Measurements from ENCODE around the gene RAB3C. TPM values are rescaled to one million over a fixed set of nuclear protein-coding genes. Genes with fewer than 3 reads are reported as not detected.
"Not testable (repeated sequence)": the region's sequence is repeated elsewhere in the genome, so short reads cannot be mapped to it uniquely, and the experiment has no call there.

Gene RAB3C
- polyA plus RNA-seq, 3 donors: 0.34 to 5.5 (median 2.7) TPM

DNA sequence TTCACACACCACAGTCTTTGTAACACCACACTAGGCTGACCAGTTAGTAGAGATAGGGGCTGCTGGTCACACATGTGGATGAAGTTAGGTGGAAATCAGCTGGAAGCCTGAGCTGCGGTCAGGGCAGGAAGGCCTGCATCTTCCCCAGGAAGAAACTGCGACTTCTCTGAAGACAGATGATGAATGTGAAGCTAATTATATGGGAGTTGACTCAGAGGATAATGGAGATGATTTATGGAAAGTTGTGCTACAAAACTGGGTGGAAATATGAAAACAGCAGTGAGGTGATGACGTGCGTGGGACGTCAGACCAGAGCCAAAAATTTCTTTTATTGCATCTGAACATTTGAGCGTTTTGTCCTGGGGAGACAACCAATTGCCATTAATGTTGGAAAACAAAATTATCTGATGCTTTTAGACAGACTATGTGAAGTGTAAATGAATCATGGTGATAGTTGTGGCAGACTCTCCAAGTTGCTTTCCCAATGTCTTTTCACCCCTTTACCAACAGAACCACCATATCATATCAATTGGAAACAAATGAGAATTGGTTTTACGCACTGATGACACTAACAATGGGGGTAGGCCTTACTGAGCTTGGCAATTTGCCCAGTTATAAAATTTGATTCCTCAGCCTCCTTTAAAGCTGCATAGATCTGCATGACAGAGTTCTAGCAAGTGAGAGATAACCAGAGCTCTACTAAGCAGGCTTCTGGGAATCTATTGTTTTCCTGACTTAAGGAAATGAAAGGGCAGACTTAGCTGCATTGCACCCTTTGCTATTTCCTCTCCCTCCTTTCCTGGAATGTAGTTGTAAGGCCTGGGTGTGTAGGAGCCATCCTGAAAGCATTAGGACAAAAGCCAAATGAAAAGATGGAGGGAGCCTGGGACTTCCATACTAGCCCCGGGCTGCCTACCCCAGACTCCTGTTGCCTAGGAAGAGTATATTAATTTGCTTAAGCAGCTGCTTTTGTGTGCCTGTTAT is 84.0 kb downstream of the RAB3C start:
- WGBS, 3 donors: 56 to 81% (median 58%) methylated on average over 8 of the region's 8 CpGs
- no peak overlapping the region for H3K27ac ChIP-seq (ENCODE audit: low read depth, low read length)

DNA sequence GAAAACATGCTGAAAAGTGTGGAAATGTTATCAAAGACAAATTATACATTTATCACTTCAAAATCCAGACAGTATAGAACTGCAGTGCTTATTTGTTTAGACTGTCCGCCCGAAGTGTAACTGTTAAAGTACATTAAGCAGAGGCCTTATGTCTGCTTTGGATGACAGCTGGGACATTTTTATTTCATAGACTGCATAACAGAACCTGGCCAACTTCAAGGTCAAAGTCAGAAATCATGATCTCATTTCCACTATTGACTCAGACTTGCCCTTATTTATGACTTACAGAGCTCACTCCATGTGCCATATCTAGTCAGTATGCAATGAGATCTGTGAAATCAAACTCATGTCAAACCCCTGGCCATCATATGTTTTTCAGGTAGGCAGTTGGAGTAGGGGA is 87.7 kb downstream of the RAB3C start:
- WGBS, 3 donors: 22 to 84% (median 46%) methylated on average over 2 of the region's 2 CpGs
- H3K27ac ChIP-seq (ENCODE audit: low read depth, low read length): no peak overlapping the region

DNA sequence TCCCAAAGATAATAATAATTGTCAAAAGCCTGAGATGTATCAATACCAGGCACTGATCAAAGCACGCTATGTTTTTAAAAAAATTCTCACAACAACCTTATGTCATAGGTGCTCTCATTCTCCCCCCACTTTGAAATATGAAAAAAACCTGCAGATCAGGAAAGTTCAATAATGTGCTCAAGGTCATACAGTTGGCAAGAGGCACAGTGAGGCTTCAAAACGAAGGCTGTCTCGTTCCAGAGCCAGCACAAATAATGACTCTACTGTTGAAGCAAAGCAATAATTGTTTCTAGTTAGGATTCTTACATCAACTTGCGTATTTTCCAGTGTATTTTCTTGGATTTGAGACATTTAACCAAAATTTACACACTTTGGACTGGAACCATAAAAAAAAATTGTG is 88.3 kb downstream of the RAB3C start:
- WGBS, 3 donors: 29 to 80% (median 64%) methylated on average over 4 of the region's 4 CpGs
- no peak overlapping the region for H3K27ac ChIP-seq (ENCODE audit: low read depth, low read length)

DNA sequence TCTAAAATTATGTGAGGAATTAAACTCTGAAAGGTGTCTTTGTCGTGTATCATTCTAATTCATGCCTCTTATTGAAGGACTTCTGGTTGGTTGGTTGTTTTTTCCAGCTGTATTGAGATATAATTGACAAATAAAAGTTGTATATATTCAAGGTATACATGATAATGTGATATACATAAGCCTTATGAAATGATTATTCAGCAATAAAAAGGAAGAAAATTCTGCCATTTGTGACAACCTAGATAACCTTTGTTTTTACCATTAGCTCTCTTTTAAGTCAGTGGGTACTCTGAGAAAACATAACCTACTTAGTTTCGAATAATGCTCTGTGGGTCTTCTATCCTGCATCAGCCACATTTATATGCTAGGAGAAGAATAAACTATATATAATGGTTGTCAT is 89.6 kb downstream of the RAB3C start:
- H3K27ac ChIP-seq (ENCODE audit: low read depth, low read length): no peak overlapping the region
- 90 to 94% (median 91%) methylated on average over 2 of the region's 2 CpGs for WGBS, 3 donors

DNA sequence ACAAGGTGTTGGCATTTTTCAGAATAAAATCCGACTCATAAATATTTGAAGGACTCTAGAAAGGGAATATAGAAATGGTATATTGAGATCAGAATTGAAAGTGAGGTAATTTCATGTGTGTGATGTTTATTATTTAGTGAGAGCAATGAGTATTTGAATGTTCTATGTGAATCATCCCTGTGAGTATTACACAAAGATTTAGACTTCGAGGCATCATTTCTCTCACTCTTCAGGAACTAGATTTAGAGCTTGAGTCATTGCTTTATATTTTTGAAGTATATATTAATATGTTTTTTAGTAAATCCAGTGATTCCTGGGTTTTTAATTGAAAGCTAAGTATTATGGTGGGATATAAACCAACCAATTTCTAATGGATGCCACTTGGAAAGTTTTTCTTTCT is 91.2 kb downstream of the RAB3C start:
- WGBS, 3 donors: 89 to 100% (median 95%) methylated on average over 2 of the region's 2 CpGs
- no peak overlapping the region for H3K27ac ChIP-seq (ENCODE audit: low read depth, low read length)

DNA sequence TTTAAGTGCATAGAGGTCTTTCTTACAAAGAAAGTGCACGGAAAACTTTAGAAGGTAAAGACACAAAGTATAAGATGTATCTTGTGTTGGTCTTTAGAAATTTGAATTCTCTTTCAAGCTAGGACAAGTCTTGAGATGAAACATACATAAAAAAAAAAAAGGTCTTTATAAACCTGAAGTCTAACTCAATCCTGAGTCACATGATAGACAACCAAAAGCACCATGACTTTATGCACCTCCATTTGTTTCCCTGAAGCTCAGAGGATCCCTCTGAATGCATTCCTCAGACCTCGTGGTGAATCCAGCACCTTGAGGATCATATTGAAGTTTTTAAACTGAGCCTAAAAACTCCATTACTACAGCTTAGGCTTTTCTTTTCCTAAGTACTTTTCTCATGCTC is 91.8 kb downstream of the RAB3C start:
- WGBS, 3 donors: 84 to 90% (median 87%) methylated on average over 2 of the region's 2 CpGs
- no peak overlapping the region for H3K27ac ChIP-seq (ENCODE audit: low read depth, low read length)

DNA sequence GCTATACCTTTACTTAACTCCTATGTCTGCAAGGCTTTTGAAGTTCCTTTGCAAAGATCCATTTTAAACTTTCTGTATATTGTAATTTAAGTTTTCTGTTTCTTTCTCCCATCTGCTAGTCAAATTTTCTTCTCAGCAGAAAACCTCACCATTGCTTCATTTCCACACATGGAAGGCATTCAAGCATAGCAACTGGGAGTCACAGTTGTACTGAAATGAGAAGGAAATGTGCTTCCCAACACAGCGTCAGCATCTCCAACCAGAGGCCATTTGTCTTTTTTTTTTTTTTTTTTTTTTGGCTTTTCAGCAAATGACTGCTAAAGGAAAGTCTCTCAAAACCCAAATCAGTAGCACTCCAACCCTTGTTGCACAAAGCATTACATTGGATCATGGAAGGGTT is 92.5 kb downstream of the RAB3C start:
- WGBS, 3 donors: 43 to 89% (median 56%) methylated on average over 1 of the region's 1 CpG
- H3K27ac ChIP-seq (ENCODE audit: low read depth, low read length): no peak overlapping the region

DNA sequence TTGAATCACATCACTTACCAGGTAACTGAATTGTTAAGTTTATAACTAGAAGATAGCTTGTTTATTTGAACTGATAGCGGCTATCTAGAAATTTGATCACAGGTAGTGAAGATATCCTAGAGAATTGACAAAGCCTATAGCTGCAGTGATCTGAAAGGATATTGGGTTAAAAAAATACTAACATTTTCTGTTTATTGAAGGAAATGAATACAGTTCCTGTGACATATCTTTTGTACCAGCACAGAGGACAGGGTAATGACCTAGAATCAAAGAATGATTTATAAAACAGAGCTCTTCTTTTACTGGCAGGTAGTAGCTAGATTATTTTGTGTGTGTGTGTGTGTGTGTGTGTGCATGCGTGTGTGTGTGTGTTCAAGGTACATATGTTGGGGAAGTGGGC is 94.8 kb downstream of the RAB3C start:
- no peak overlapping the region for H3K27ac ChIP-seq (ENCODE audit: low read depth, low read length)
- WGBS, 3 donors: 79 to 90% (median 79%) methylated on average over 2 of the region's 2 CpGs

DNA sequence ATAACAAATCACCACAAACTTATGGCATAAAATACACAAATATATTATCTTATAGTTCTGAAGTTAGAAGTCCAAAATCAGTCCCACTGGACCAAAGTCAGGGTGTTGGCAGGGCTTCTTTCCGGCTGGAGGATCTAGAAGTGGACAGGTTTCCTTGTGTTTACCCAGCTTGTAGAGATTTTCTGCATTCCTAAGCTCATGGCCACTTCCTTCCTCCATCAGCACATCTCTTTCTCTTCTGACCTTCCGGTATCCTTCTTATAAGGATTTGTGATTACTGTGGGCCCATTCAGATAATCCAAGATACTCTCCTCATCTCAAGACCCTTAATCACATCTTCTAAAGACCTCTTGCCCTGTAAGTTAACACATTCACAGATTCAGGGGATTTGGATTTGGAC is 97.6 kb downstream of the RAB3C start:
- no peak overlapping the region for H3K27ac ChIP-seq (ENCODE audit: low read depth, low read length)
- 64 to 86% (median 72%) methylated on average over 2 of the region's 2 CpGs for WGBS, 3 donors

DNA sequence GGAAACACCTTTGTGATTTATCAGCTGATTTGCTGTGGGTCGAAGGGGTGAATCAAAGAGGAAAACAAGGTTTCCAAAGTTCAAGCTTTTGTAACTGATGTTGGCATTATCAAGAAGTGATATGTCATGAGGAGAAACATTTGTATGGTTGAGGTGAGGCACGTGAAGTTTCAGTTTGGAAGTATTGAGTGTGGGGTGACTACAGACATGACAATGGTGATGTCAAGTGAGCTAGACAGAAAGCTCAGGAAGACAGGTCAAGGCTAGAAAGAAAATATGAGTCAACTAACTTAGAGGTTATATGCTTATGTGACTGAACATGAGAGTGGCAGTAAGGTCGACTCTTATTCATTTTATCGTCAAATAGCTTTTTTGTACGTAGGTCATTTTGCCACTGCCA is 99.1 kb downstream of the RAB3C start:
- H3K27ac ChIP-seq (ENCODE audit: low read depth, low read length): no peak overlapping the region
- WGBS, 3 donors: 82 to 86% (median 83%) methylated on average over 5 of the region's 5 CpGs

DNA sequence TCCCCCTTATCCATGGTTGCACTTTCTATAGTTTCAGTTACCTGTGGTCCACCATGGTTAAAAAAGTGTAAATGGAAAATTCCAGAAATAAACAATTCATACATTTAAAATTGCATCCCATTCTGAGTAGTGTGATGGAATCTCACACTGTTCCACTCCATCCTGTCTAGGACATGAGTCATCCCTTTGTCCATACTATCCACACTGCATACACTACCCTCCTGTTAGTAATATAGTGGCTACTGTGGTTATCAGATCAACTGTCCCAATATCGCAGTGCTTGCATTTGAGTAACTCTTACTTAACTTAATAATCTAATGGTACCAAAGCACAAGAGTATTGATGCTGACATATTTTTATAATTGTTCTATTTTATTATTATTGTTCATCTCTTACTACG is 100.7 kb downstream of the RAB3C start:
- WGBS, 3 donors: 95 to 96% (median 95%) methylated on average over 2 of the region's 2 CpGs
- H3K27ac ChIP-seq (ENCODE audit: low read depth, low read length): no peak overlapping the region

DNA sequence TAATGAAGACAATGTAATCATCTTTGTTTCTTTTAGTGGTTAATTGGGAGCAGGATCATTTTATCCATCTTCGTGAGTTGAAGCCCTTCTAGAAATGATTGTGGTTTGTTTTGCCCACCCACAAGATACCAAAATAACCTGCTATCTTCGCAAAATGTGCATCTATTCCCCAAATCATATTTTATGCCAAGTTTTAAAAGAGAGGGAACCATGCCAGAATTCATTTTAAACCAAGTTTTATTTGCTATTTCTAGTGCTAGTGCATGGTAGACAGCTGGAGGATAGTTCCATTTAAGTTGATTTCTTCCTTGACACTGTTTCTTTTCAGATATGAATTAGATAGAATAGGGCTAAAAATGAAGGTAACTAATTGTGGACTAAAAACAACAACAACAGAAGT is 104.2 kb downstream of the RAB3C start:
- H3K27ac ChIP-seq (ENCODE audit: low read depth, low read length): no peak overlapping the region
- whole genome bisulfite sequencing, 3 donors: 62 to 87% (median 67%) methylated on average over 2 of the region's 2 CpGs

DNA sequence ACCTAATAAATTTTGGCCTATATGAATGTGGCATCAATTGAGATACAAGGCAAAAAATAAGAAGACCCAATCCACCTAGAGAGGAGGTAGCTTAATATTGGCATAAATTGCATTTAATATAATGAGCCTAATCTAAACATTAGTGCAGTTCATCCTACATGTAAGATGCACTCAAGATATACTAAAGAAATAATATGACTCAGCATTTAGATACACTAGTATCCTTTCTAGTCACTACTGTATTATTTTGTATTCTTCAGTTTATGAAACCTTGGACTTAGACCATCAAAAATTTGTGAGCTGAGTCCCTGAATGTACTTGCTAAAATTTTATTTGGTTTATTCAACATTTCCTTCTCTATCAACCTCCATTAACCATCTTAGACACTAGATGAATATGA is 104.7 kb downstream of the RAB3C start:
- H3K27ac ChIP-seq (ENCODE audit: low read depth, low read length): no peak overlapping the region

DNA sequence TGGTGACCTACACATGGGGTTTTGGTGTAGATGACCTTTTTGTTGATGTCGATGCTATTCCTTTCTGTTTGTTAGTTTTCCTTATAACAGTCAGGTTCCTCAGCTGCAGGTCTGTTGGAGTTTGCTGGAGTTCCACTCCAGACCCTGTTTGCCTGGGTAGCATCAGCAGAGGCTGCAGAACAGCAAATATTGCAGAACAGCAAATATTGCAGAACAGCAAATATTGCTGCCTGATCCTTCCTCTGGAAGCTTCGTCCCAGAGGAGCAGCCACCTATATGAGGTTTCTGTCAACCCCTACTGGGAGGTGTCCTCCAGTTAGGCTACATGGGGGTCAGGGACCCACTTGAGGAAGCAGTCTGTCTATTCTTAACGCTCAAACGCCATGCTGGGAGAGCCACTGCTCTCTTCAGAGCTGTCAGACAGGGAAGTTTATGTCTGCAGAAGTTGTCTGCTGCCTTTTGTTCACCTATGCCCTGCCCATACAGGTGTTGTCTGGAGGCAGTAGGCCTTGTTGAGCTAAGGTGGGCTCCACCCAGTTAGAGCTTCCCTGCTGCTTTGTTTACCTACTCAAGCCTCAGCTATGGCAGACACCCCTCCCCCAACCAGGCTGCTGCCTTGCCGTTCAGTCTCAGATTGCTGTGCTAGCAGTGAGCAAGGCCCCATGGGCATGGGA is 116.3 kb downstream of the RAB3C start:
- not testable (repeated sequence) for H3K27ac ChIP-seq (ENCODE audit: low read depth, low read length)
- 82 to 88% (median 83%) methylated on average over 5 of the region's 5 CpGs for WGBS, 3 donors

DNA sequence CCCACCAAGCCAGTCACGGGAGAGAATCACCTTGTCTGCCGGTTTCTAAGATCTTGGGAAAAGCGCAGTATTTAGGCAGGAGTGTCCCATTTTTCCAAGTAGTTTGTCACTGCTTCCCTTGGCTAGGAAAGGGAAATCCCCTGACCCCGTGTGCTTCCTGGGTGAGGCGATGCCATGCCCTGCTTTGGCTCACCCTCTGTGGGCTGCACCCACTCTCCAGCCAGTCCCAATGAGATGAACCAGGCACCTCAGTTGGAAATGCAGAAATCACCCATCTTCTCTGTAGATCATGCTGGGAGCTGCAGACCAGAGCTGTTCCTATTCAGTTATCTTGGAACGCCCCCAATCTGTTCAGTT is 116.9 kb downstream of the RAB3C start:
- WGBS, 3 donors: 88 to 93% (median 90%) methylated on average over 6 of the region's 6 CpGs
- H3K27ac ChIP-seq (ENCODE audit: low read depth, low read length): no peak overlapping the region

DNA sequence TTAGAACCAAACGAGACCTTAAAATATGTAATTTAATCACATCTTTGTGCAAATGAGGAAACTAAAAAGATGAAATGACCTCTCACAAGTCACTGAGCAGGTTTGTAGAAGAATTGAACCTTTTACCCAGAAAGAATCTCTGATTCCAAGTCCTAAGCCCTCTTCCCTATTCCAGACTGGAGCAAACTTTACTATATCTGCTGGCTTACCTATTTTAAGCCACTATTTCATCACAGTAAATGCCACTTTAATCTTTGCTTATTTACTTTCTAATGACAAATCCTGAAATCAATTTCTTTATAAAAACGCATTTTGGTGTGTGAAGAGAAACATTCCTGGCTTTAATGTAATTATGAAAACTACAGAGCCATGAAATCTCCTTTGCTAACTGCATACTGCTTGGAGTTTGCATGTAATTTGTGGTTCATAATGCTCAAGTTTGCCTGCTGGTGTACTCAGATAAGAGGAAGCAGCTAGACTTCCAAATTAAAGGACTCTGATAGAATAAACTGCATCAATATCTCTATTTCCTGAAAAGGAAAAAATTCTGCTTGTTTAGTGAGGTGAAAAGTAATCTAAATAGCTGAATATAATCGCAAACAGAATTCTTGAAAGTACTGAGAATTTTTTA is 121.2 kb downstream of the RAB3C start:
- WGBS, 3 donors: 46 to 69% (median 63%) methylated on average over 3 of the region's 3 CpGs

DNA sequence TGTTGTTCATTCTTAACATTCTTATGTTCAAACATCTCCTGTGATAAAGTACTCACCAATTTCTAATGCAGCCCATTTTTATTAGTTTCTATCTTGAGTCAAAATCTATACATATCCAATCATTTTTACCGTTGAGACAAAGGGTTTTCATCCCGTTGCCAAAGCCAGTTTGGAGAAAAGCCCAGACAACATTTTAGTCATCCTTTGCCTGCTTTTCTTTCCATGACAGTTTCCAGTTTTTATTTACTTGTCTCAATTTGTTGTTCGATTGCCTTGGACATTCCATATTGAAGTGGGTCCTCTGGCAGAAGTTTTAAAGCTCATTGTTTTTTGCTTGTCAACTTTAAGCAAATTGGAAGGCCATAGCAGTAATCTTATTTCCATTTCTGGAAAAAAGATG is 123.9 kb downstream of the RAB3C start:
- H3K27ac ChIP-seq (ENCODE audit: low read depth, low read length): no peak overlapping the region
- 46 to 64% (median 57%) methylated on average over 3 of the region's 3 CpGs for WGBS, 3 donors

More for the DNA sequence above, 121.2 kb downstream of the RAB3C start:
- H3K27ac ChIP-seq (ENCODE audit: low read depth, low read length): no peak overlapping the region

DNA sequence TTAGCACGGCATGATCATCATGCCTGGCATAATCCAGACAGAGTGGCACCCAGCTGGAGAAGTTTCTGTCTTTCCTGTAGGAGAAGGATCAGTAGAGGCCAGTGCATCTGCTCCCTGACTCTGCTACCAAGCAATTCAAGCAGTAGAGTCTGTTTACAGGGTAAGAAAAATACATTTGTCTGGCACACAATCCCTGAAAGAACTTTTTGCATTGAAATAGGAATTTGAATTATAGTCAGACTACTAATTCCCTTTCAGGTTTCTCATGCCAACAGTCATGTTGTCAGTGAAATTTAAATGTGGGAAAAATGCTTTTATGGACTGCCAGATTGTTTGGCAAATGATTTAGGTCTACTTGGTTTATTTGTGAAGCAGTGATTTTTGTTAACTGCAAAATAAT is 125.6 kb downstream of the RAB3C start:
- 62 to 89% (median 75%) methylated on average over 1 of the region's 1 CpG for WGBS, 3 donors

DNA sequence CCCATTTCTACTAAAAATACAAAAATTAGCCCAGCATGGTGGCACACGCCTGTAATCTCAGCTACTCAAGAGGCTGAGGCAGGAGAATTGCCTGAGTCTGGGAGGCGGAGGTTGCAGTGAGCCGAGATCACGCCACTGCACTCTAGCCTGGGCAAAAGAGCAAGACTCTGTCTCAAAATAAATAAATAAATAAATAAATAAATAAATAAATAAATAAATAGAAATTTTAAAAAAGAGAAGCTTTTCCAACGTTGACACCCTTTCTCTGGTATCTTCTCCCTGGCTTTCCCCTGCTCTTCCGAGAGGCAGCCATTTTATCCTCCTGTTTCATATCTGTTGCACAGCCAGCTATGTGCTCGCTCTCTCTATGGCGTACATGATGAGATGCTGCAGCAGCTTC is 127.5 kb downstream of the RAB3C start:
- WGBS, 3 donors: 92 to 96% (median 92%) methylated on average over 8 of the region's 8 CpGs
- not testable (repeated sequence) for H3K27ac ChIP-seq (ENCODE audit: low read depth, low read length)

More for the DNA sequence above, 125.6 kb downstream of the RAB3C start:
- H3K27ac ChIP-seq (ENCODE audit: low read depth, low read length): no peak overlapping the region

All from adipose tissue (tissue), 3 donors.